Heart left ventricle (tissue), 16 donors: Measurements from ENCODE around the gene MYO18B. TPM values are rescaled to one million over a fixed set of nuclear protein-coding genes. Genes with fewer than 3 reads are reported as not detected.

Experiments
- ATAC-seq, 4 donors: fragments of 200-7000 bp; cut with Tn5 transposase; one replicate each; pipeline ENCODE4 v1.9.1; 2020 to 2022; ENCODE audit warnings: moderate library complexity in 4 of 4, mild to moderate bottlenecking in 3 of 4, moderate number of reproducible peaks in 1 of 4
- DNase-seq, 5 donors: peaks; one replicate each; pipeline ENCODE4 v3.0.0-alpha.2; 2020
- H3K27ac ChIP-seq, 12 donors: fragments of 200-600 bp; sonication (generic) in 4 of 12; one replicate each; pipeline versions ENCODE4 v1.5.0 to v1.8.0; 2016 to 2022; ENCODE audit warnings: mild to moderate bottlenecking in 2 of 12
- H3K27me3 ChIP-seq, 9 donors: fragments of 200-600 bp; sonication (generic) in 2 of 9; one replicate each; pipeline versions ENCODE4 v1.5.1 to v1.8.0; 2016 to 2022; ENCODE audit warnings: mild to moderate bottlenecking in 3 of 9
- H3K36me3 ChIP-seq, 9 donors: fragments of 200-600 bp; sonication (generic) in 2 of 9; one replicate each; pipeline versions ENCODE4 v1.5.0 to v1.8.0; 2018 to 2022; ENCODE audit warnings: mild to moderate bottlenecking in 2 of 9
- H3K4me1 ChIP-seq, 12 donors: fragments of 200-600 bp; sonication (generic) in 4 of 12; one replicate each; pipeline versions ENCODE4 v1.5.0 to v1.8.0; 2016 to 2022; ENCODE audit warnings: mild to moderate bottlenecking in 3 of 12
- H3K4me3 ChIP-seq, 12 donors: fragments of 200-600 bp; sonication (generic) in 4 of 12; one replicate each; pipeline versions ENCODE4 v1.5.0 to v1.8.0; 2017 to 2022; ENCODE audit warnings: mild to moderate bottlenecking in 9 of 12, moderate library complexity in 4 of 12
- H3K9me3 ChIP-seq, 12 donors: fragments of 200-600 bp; sonication (generic) in 4 of 12; one replicate each; pipeline versions ENCODE4 v1.5.0 to v1.8.0; 2016 to 2022; ENCODE audit warnings: mild to moderate bottlenecking in 1 of 12
- CTCF ChIP-seq, 12 donors: fragments of 200-600 bp; sonication (generic) in 4 of 12; IDR thresholded peaks; one replicate each; pipeline versions ENCODE4 v1.5.0 to v1.8.0; 2018 to 2022; ENCODE audit warnings: antibody characterized with exemption in 12 of 12, mild to moderate bottlenecking in 5 of 12
- POLR2A ChIP-seq, 2 donors: fragments of 450-650 bp; IDR thresholded peaks; one replicate each; pipeline ENCODE4 v1.6.1; 2017; ENCODE audit warnings: antibody characterized with exemption in 2 of 2, mild to moderate bottlenecking in 2 of 2, moderate library complexity in 2 of 2
- WGBS, 4 donors: extraction: QIAGEN DNeasy Blood & Tissue Kit in 2 of 4; methylation state at CpG; one replicate each; pipeline versions ENCODE4 v1.1.5 to v1.1.7; 2013 to 2018; 5-methylcytosine and 5-hydroxymethylcytosine counted together
- intact Hi-C, 10 donors: fragments of 100-400 bp; cut with DNase I; formaldehyde crosslinking; loops; one replicate each; pipeline versions ENCODE4 v1.11.1 to v1.14.2; 2022
- polyA plus RNA-seq, 2 donors: library from polyadenylated mRNA; stranded (reverse); fragments of 200-250 nt; gene quantifications; one replicate each; pipeline ENCODE4 v1.2.3, GENCODE V29; 2013
- total RNA-seq, 9 donors: library from RNA; depleted of rRNA in 2 of 9; stranded (reverse); fragments of >200 nt in 2 of 9; fragmentation: NEBNext Ultra II Directional in 3 of 9; extraction: Animal tissue kit (Norgen Biotek cat#: 25700) in 3 of 9; gene quantifications; one replicate each; pipeline versions ENCODE4 v1.1.0 to v1.2.4, GENCODE V29; 2016 to 2023
- donor health status: ischemic (EF 13 %, LVEDD 7.1; RV severe dilation, severe dysfunction).
- donor health status: healthy with polysubstance abuse.
- donor health status: DM: no; HTN: yes; CAD: no.
- donor health status: DM: no; HTN: no; CAD: no.
- donor health status: ischemic (EF 25% LVEDD 6.9; RV normal size, moderate dysfunction).
- donor health status: ischemic (EF 25% LVEDD 5.7; RV mildly dilated, moderate dysfunction).
- donor health status: healthy.
- donor health status: DM: yes; HTN: yes; CAD: no.
- donor health status: ischemic (EF 35%, LVEDD 5.7; RV mildly dilated, moderate dysfunction).
- donor health status: nonischemic (EF 11% LVEDD 7.7; RV severe dilation, severe dysfunction).
- donor health status: DM: yes; HTN: yes; CAD: no.
- donor health status: PGD.
- donor health status: ischemic (EF 29% LVEDD 5.4; RV normal size, mild dysfunction).
- donor health status: nonischemic (EF 23%, LVEDD 6.1; RV moderate dilation, normal function).

The MYO18B gene
- total and polyA plus RNA-seq, 11 donors: 140 to 301 (median 193) TPM

GRCh38 chr22:25953276-25953675 lies 211.3 kb downstream of the MYO18B start:
- ATAC-seq (peak in 2 of 4 donors; percentile 29 to 44), DNase-seq (no peak)
- Histone ChIP-seq H3K9me3 (no peaks in the 10 kb centered on the region), H3K27me3 (no peaks in the 10 kb centered on the region), H3K4me1 (peaks cover 0 to 4% (median 0%) of the 10 kb centered on the region in 12 donors), H3K36me3 (peaks cover 0 to 97% (median 53%) of the 10 kb centered on the region in 9 donors), H3K4me3 (no peak overlapping the region), H3K27ac (no peak overlapping the region)
- intact Hi-C loops: no loop called here
- 24 to 56% (median 44%) methylated on average over 3 of the region's 3 CpGs for WGBS, 4 donors
- TF ChIP-seq CTCF (IDR thresholded peaks at IDR 0.05) (no peak), POLR2A (IDR thresholded peaks at IDR 0.05) (no peak)

- DNase-seq (no peak), ATAC-seq (no peak)
- intact Hi-C loops: no loop called here
- TF ChIP-seq CTCF (IDR thresholded peaks at IDR 0.05) (no peak), POLR2A (IDR thresholded peaks at IDR 0.05) (no peak)
- no peak overlapping the region for H3K27ac ChIP-seq
- peaks cover 0 to 4% (median 0%) of the 10 kb centered on the region in 12 donors for H3K4me1 ChIP-seq
- H3K9me3 ChIP-seq: no peaks in the 10 kb centered on the region
- 69 to 84% (median 78%) methylated on average over 4 of the region's 4 CpGs for WGBS, 4 donors
- H3K27me3 ChIP-seq: no peaks in the 10 kb centered on the region
- H3K4me3 ChIP-seq: no peak overlapping the region
- peaks cover 0 to 98% (median 50%) of the 10 kb centered on the region in 9 donors for H3K36me3 ChIP-seq
These were observed 211.9 kb downstream of the MYO18B start for GRCh38 chr22:25953919-25954318.

- Histone ChIP-seq H3K4me1 (peaks cover 0 to 4% (median 0%) of the 10 kb centered on the region in 12 donors), H3K9me3 (no peaks in the 10 kb centered on the region), H3K36me3 (peaks cover 0 to 96% (median 42%) of the 10 kb centered on the region in 9 donors), H3K27ac (no peak overlapping the region), H3K4me3 (no peak overlapping the region), H3K27me3 (no peaks in the 10 kb centered on the region)
- no peak for DNase-seq
- intact Hi-C loops: no loop called here
- TF ChIP-seq CTCF (IDR thresholded peaks at IDR 0.05) (no peak), POLR2A (IDR thresholded peaks at IDR 0.05) (no peak)
- WGBS, 4 donors: 87 to 94% (median 90%) methylated on average over 6 to 9 of the region's 9 CpGs
- no peak for ATAC-seq
These were observed 213.3 kb downstream of the MYO18B start for GRCh38 chr22:25955323-25955722.

GRCh38 chr22:25956801-25957200 lies 214.8 kb downstream of the MYO18B start:
- no peak for TF ChIP-seq CTCF (IDR thresholded peaks at IDR 0.05)
- TF ChIP-seq POLR2A (IDR thresholded peaks at IDR 0.05): no peak
- no peak for ATAC-seq
- H3K36me3 ChIP-seq: peaks cover 0 to 96% (median 38%) of the 10 kb centered on the region in 9 donors
- no peak overlapping the region for H3K4me3 ChIP-seq
- intact Hi-C loops: no loop called here
- WGBS, 4 donors: 58 to 82% (median 64%) methylated on average over 5 of the region's 5 CpGs
- no peaks in the 10 kb centered on the region for H3K27me3 ChIP-seq
- no peak for DNase-seq
- no peaks in the 10 kb centered on the region for H3K9me3 ChIP-seq
- H3K4me1 ChIP-seq: peaks cover 0 to 4% (median 0%) of the 10 kb centered on the region in 12 donors
- no peak overlapping the region for H3K27ac ChIP-seq
